SK-N-SH (cell line): Measurements from ENCODE around the gene MIDN. TPM values are rescaled to one million over a fixed set of nuclear protein-coding genes. Genes with fewer than 3 reads are reported as not detected.

Source experiments
- CTCF ChIA-PET: fragments of 300-600, 350-600 bp; formaldehyde crosslinking; extraction: SDS; loops from one replicate; lab custom pipeline; 2021; lab: Yijun Ruan, JAX
- POLR2A ChIA-PET: fragments of 350-600 bp; sonication (Branson Sonifier 250); formaldehyde crosslinking; extraction: SDS; loops from one replicate; lab custom pipeline; 2020; ENCODE audit warnings: antibody characterized with exemption, inconsistent platforms; lab: Yijun Ruan, JAX
- DNase-seq: peaks from one replicate; pipeline ENCODE4 v3.0.0; 2012
- H2AFZ ChIP-seq: fragments of 200-600 bp; sonication (generic); 2 replicates; pipeline ENCODE4 v1.8.1; 2016; ENCODE audit warnings: antibody characterized with exemption, mild to moderate bottlenecking, low read depth
- H3F3A ChIP-seq: fragments of 200-600 bp; sonication (generic); replicated peaks from 2 replicates; pipeline ENCODE3; 2016; ENCODE audit warnings: antibody characterized with exemption, mild to moderate bottlenecking; ENCODE audit not compliant: insufficient read depth
- H3K27ac ChIP-seq, 2 experiments: fragments of 200-500 bp in 1 of 2; fragments of 200-600 bp in 1 of 2; sonication (Bioruptor generic) in 1 of 2; sonication (generic), shearing (Covaris generic) in 1 of 2; 2 replicates each; pipeline versions ENCODE4 v1.5.1 to v1.6.1; 2014 to 2016; ENCODE audit warnings: low read depth in 2 of 2, inconsistent platforms in 1 of 2, low read length in 1 of 2, mild to moderate bottlenecking in 1 of 2, mixed read lengths in 1 of 2
- H3K27me3 ChIP-seq: fragments of 200-600 bp; sonication (generic), shearing (Covaris generic); 2 replicates; pipeline ENCODE4 v1.6.1; 2016; ENCODE audit warnings: mixed run types; ENCODE audit not compliant: insufficient read depth
- H3K36me3 ChIP-seq, 2 experiments: fragments of 200-500 bp in 1 of 2; fragments of 200-600 bp in 1 of 2; sonication (Bioruptor generic) in 1 of 2; sonication (generic) in 1 of 2; replicated peaks in 1 of 2; 2 replicates each; pipeline versions ENCODE3 to v1.5.1; 2014 to 2016; ENCODE audit warnings: low read length in 1 of 2, mild to moderate bottlenecking in 1 of 2; ENCODE audit not compliant: insufficient read depth in 2 of 2, control insufficient read depth in 1 of 2
- H3K4me1 ChIP-seq, 2 experiments: fragments of 200-500 bp in 1 of 2; fragments of 200-600 bp in 1 of 2; sonication (Bioruptor generic) in 1 of 2; sonication (generic), shearing (Covaris generic) in 1 of 2; 2 replicates each; pipeline versions ENCODE4 v1.5.1 to v1.6.1; 2014 to 2016; ENCODE audit warnings: low read depth in 1 of 2, low read length in 1 of 2, mixed run types in 1 of 2; ENCODE audit not compliant: insufficient read depth in 2 of 2, control insufficient read depth in 1 of 2
- H3K4me2 ChIP-seq: fragments of 200-600 bp; sonication (generic), shearing (Covaris generic); 2 replicates; pipeline ENCODE4 v1.6.1; 2017; ENCODE audit warnings: mixed run types
- H3K4me3 ChIP-seq, 2 experiments: fragments of 200-500 bp in 1 of 2; fragments of 200-600 bp in 1 of 2; sonication (Bioruptor generic) in 1 of 2; sonication (generic), shearing (Covaris generic) in 1 of 2; 2 replicates each; pipeline versions ENCODE4 v1.5.1 to v1.8.1; 2014 to 2016; ENCODE audit warnings: low read depth in 2 of 2, inconsistent platforms in 1 of 2, low read length in 1 of 2, mild to moderate bottlenecking in 1 of 2, mixed read lengths in 1 of 2, moderate library complexity in 1 of 2
- H3K79me2 ChIP-seq: fragments of 200-600 bp; sonication (generic); 2 replicates; pipeline ENCODE4 v1.8.1; 2017; ENCODE audit warnings: mild to moderate bottlenecking; ENCODE audit not compliant: insufficient read depth
- H3K9ac ChIP-seq: fragments of 200-600 bp; sonication (generic); 2 replicates; pipeline ENCODE4 v1.6.1; 2017; ENCODE audit warnings: mixed run types
- H3K9me2 ChIP-seq: fragments of 200-600 bp; sonication (generic); 2 replicates; pipeline ENCODE4 v1.6.1; 2017; ENCODE audit warnings: mixed run types
- H3K9me3 ChIP-seq: fragments of 200-600 bp; sonication (generic); 2 replicates; pipeline ENCODE4 v1.6.1; 2017; ENCODE audit warnings: mixed run types, mild to moderate bottlenecking, moderate library complexity
- H4K20me1 ChIP-seq: fragments of 200-600 bp; sonication (generic); 2 replicates; pipeline ENCODE4 v1.6.1; 2017; ENCODE audit warnings: mild to moderate bottlenecking, mixed run types; ENCODE audit not compliant: insufficient read depth
- CHD2 ChIP-seq: fragments of 150-350 bp; IDR thresholded peaks from 2 replicates; pipeline ENCODE4 v1.6.1; 2018; ENCODE audit warnings: low read length; ENCODE audit not compliant: partially characterized antibody
- FOSL2 ChIP-seq: IDR thresholded peaks from 2 replicates; pipeline ENCODE4 v1.4.0; 2012; ENCODE audit warnings: low read depth, mild to moderate bottlenecking, moderate library complexity, borderline replicate concordance
- FOXJ3 ChIP-seq: sonication (generic); formaldehyde crosslinking; IDR thresholded peaks from 2 replicates; pipeline ENCODE4 v1.5.1; 2020; ENCODE audit warnings: mild to moderate bottlenecking, missing genetic modification reagents
- GABPA ChIP-seq: IDR thresholded peaks from 2 replicates; pipeline ENCODE4 v1.4.0; 2012; ENCODE audit warnings: low read depth, mild to moderate bottlenecking
- MXI1 ChIP-seq: IDR thresholded peaks from 2 replicates; pipeline ENCODE4 v1.6.1; 2012; ENCODE audit warnings: mild to moderate bottlenecking, low read depth, low read length, improper control_type of control experiment
- NRF1 ChIP-seq: IDR thresholded peaks from 2 replicates; pipeline ENCODE4 v1.6.1; 2012; ENCODE audit warnings: low read depth, mild to moderate bottlenecking, low read length
- POLR2AphosphoS5 ChIP-seq: IDR thresholded peaks from 2 replicates; pipeline ENCODE4 v1.6.1; 2012; ENCODE audit warnings: low read depth, low read length
- RAD21 ChIP-seq: IDR thresholded peaks from 2 replicates; pipeline ENCODE4 v1.6.1; 2012; ENCODE audit warnings: mild to moderate bottlenecking, low read length
- RCOR1 ChIP-seq: fragments of 150-350 bp; IDR thresholded peaks from 2 replicates; pipeline ENCODE4 v1.6.1; 2017; ENCODE audit warnings: antibody characterized with exemption, low read length
- RXRA ChIP-seq: IDR thresholded peaks from 2 replicates; pipeline ENCODE4 v1.4.0; 2012; ENCODE audit warnings: low read depth, mild to moderate bottlenecking, borderline replicate concordance
- SMC3 ChIP-seq: IDR thresholded peaks from 2 replicates; pipeline ENCODE4 v1.6.1; 2012; ENCODE audit warnings: low read depth, low read length, improper control_type of control experiment
- TAF1 ChIP-seq: IDR thresholded peaks from 2 replicates; pipeline ENCODE4 v1.6.1; 2012; ENCODE audit warnings: low read depth, mild to moderate bottlenecking, low read length, moderate library complexity, borderline replicate concordance
- TCF12 ChIP-seq: IDR thresholded peaks from 2 replicates; pipeline ENCODE4 v1.4.0; 2012
- WGBS: methylation state at CpG from one replicate; pipeline ENCODE4 v1.1.6; 2017; ENCODE audit warnings: low lambda C conversion rate; 5-methylcytosine and 5-hydroxymethylcytosine counted together
- polyA plus RNA-seq, 3 experiments: library from polyadenylated mRNA; depleted of rRNA; stranded (reverse); fragments of >200 nt; gene quantifications; 2 replicates each; pipeline ENCODE4 v1.2.3, GENCODE V29; 2012
- TF ChIP-seq, protein P1 (sequence below): IDR thresholded peaks from 2 replicates; pipeline ENCODE4 v1.6.1; 2012; ENCODE audit warnings: mild to moderate bottlenecking, low read depth, low read length, moderate library complexity
- TF ChIP-seq, protein P2 (sequence below): fragments of 200-600 bp; sonication (generic); IDR thresholded peaks from 2 replicates; pipeline ENCODE4 v1.6.1; 2017; ENCODE audit warnings: antibody characterized with exemption, mild to moderate bottlenecking, moderate library complexity
- TF ChIP-seq, protein P3 (sequence below): fragments of 150-350 bp; IDR thresholded peaks from 2 replicates; pipeline ENCODE4 v1.6.1; 2016; ENCODE audit warnings: mild to moderate bottlenecking, low read depth, low read length

Gene MIDN
- polyA plus RNA-seq, 1 of the 3 experiments (the other 2 are of a cell fraction), result 13.9 TPM

DNA sequence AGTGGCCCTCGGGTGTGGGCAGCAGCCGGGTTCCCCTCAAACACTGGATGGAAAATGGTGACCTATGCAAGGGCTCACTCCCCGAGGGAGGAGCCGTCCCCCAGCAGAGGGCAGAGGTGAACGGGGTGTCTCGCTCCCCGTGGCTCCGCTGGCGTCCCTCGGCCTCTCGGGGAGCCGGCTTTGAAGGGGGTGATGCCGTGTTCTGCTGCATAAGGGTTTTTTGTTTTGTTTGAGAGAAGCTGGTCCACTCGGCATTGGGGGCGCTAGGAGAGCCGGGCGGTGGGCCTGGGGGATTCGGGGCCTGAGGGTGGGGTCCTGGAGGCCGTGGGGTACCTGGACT is 41.3 kb downstream of the MIDN start:
- H3K9me3 ChIP-seq, result no peaks in the 10 kb centered on the region
- H3K36me3 ChIP-seq, result no peaks in the 10 kb centered on the region
- H3K27ac ChIP-seq, result no peak overlapping the region
- no peaks in the 10 kb centered on the region for H3K27me3 ChIP-seq
- H3K9me2 ChIP-seq, result no peaks in the 10 kb centered on the region
- ChIA-PET POLR2A (no interaction called here), CTCF (interaction anchor here (0.9 kb wide), 1 partner anchor 23 kb away, joined by 3 read pairs; no protein-coding TSS in a partner anchor)
- no peak overlapping the region for H3K9ac ChIP-seq
- no peak overlapping the region for H2AFZ ChIP-seq
- peaks cover 0 to 8% of the 10 kb centered on the region in 2 experiments; a peak in 1 of 4 replicates for H3K4me1 ChIP-seq
- H4K20me1 ChIP-seq, result no peaks in the 10 kb centered on the region
- peaks cover 7% of the 10 kb centered on the region for H3F3A ChIP-seq
- no peaks in the 10 kb centered on the region for H3K79me2 ChIP-seq
- no peak overlapping the region for H3K4me2 ChIP-seq
- no peak for TF ChIP-seq TCF12
- TF ChIP-seq, protein P1, sequence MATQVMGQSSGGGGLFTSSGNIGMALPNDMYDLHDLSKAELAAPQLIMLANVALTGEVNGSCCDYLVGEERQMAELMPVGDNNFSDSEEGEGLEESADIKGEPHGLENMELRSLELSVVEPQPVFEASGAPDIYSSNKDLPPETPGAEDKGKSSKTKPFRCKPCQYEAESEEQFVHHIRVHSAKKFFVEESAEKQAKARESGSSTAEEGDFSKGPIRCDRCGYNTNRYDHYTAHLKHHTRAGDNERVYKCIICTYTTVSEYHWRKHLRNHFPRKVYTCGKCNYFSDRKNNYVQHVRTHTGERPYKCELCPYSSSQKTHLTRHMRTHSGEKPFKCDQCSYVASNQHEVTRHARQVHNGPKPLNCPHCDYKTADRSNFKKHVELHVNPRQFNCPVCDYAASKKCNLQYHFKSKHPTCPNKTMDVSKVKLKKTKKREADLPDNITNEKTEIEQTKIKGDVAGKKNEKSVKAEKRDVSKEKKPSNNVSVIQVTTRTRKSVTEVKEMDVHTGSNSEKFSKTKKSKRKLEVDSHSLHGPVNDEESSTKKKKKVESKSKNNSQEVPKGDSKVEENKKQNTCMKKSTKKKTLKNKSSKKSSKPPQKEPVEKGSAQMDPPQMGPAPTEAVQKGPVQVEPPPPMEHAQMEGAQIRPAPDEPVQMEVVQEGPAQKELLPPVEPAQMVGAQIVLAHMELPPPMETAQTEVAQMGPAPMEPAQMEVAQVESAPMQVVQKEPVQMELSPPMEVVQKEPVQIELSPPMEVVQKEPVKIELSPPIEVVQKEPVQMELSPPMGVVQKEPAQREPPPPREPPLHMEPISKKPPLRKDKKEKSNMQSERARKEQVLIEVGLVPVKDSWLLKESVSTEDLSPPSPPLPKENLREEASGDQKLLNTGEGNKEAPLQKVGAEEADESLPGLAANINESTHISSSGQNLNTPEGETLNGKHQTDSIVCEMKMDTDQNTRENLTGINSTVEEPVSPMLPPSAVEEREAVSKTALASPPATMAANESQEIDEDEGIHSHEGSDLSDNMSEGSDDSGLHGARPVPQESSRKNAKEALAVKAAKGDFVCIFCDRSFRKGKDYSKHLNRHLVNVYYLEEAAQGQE, result no peak
- TF ChIP-seq RCOR1, result no peak
- no peak for TF ChIP-seq TAF1
- no peak for TF ChIP-seq FOSL2
- no peak for TF ChIP-seq POLR2AphosphoS5
- TF ChIP-seq RXRA, result no peak
- TF ChIP-seq MXI1, result no peak
- 79% methylated on average over 9 of the region's 19 CpGs for WGBS
- no peak overlapping the region for H3K4me3 ChIP-seq
- no peak for DNase-seq

DNA sequence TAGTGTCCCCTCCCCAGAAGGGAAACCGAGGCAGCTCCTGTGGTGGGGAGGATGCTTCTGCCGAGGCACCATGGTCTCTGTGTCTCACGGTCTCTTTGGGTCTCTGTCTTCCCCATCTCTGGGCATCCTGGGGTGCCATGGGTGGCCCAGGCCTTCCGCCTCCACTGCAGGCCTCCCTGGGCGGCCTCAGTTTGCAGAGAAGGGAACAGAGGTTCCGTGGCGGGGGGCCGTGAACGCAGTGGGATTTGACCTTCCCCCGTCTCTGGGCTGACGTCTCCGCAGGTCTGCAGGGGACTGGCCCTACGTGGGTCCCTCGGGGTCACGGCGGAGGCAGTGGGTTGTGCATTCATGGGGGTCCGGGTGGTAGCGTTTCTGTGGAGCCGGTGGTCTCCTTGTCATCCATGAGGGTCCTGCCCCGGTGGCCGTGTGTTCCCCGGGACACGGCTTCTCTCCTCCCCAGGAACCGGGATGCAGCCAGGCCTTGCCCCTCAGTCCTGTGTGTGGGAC is 41.9 kb downstream of the MIDN start:
- no peaks in the 10 kb centered on the region for H3K79me2 ChIP-seq
- 100% methylated on average over 3 of the region's 24 CpGs for WGBS
- no peak overlapping the region for H3K4me2 ChIP-seq
- peaks cover 0 to 8% of the 10 kb centered on the region in 2 experiments; a peak in 1 of 4 replicates for H3K4me1 ChIP-seq
- H2AFZ ChIP-seq, result no peak overlapping the region
- no peak for DNase-seq
- H3K27ac ChIP-seq, result no peak overlapping the region
- H3K9me3 ChIP-seq, result no peaks in the 10 kb centered on the region
- ChIA-PET POLR2A (interaction anchor here (0.6 kb wide), 1 partner anchor 118 kb away, joined by 3 read pairs; no protein-coding TSS in a partner anchor), CTCF (interaction anchor here (0.9 kb wide), 1 partner anchor 24 kb away, joined by 3 read pairs; no protein-coding TSS in a partner anchor)
- no peaks in the 10 kb centered on the region for H3K36me3 ChIP-seq
- H3F3A ChIP-seq, result peaks cover under 1% of the 10 kb centered on the region
- H3K9me2 ChIP-seq, result no peaks in the 10 kb centered on the region
- no peaks in the 10 kb centered on the region for H4K20me1 ChIP-seq
- H3K9ac ChIP-seq, result no peak overlapping the region
- H3K4me3 ChIP-seq, result no peak overlapping the region
- no peaks in the 10 kb centered on the region for H3K27me3 ChIP-seq
- TF ChIP-seq NRF1 (no peak), GABPA (no peak), FOXJ3 (CRISPR knock-in tag) (no peak), CHD2 (no peak), MXI1 (no peak), TCF12 (no peak), RAD21 (no peak), POLR2AphosphoS5 (no peak), SMC3 (no peak)
- TF ChIP-seq, protein P2, sequence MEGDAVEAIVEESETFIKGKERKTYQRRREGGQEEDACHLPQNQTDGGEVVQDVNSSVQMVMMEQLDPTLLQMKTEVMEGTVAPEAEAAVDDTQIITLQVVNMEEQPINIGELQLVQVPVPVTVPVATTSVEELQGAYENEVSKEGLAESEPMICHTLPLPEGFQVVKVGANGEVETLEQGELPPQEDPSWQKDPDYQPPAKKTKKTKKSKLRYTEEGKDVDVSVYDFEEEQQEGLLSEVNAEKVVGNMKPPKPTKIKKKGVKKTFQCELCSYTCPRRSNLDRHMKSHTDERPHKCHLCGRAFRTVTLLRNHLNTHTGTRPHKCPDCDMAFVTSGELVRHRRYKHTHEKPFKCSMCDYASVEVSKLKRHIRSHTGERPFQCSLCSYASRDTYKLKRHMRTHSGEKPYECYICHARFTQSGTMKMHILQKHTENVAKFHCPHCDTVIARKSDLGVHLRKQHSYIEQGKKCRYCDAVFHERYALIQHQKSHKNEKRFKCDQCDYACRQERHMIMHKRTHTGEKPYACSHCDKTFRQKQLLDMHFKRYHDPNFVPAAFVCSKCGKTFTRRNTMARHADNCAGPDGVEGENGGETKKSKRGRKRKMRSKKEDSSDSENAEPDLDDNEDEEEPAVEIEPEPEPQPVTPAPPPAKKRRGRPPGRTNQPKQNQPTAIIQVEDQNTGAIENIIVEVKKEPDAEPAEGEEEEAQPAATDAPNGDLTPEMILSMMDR, result no peak
- TF ChIP-seq, protein P1, result no peak
- TF ChIP-seq, protein P3, sequence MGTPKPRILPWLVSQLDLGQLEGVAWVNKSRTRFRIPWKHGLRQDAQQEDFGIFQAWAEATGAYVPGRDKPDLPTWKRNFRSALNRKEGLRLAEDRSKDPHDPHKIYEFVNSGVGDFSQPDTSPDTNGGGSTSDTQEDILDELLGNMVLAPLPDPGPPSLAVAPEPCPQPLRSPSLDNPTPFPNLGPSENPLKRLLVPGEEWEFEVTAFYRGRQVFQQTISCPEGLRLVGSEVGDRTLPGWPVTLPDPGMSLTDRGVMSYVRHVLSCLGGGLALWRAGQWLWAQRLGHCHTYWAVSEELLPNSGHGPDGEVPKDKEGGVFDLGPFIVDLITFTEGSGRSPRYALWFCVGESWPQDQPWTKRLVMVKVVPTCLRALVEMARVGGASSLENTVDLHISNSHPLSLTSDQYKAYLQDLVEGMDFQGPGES, result no peak
